HepG2 (cell line): ENCODE results near the gene FBXW12. TPM values are rescaled to one million over a fixed set of nuclear protein-coding genes. Genes with fewer than 3 reads are reported as not detected.
A peak's percentile ranks its signal among the peaks of the same experiment; 100 is the strongest.
"Not testable (repeated sequence)": the region's sequence is repeated elsewhere in the genome, so short reads cannot be mapped to it uniquely, and the experiment has no call there.

Experiments
- ATAC-seq: fragments of 200-7000 bp; cut with Tn5 transposase; 3 replicates; pipeline ENCODE4 v1.9.1; 2020; ENCODE audit warnings: mild to moderate bottlenecking, moderate library complexity
- BruUV-seq: library from RNA; stranded (reverse); fragments of 400-500 nt; replicated peaks from 2 replicates; lab custom pipeline; 2021; lab: Mats Ljungman, UMichigan
- CTCF ChIA-PET: fragments of 300-600 bp; formaldehyde crosslinking; extraction: SDS; loops from one replicate; lab custom pipeline; 2021; ENCODE audit warnings: low total read pairs, inconsistent platforms, low intra/inter-chr PET ratio; lab: Yijun Ruan, JAX
- POLR2A ChIA-PET: fragments of 350-600 bp; sonication (Branson Sonifier 250); formaldehyde crosslinking; loops from one replicate; lab custom pipeline; 2020; ENCODE audit warnings: antibody characterized with exemption, inconsistent platforms; lab: Yijun Ruan, JAX
- DNase-seq: peaks from one replicate; pipeline ENCODE4 v3.0.0-alpha.2; 2015; ENCODE audit warnings: low spot score
- FAIRE-seq: peaks from 3 replicates; lab custom pipeline; 2011; peaks lifted over from hg19 to GRCh38; lab: Jason Lieb, UNC
- H2AFZ ChIP-seq: one replicate; pipeline ENCODE4 v1.6.1; 2011; ENCODE audit warnings: low read length, inconsistent platforms
- H3K27ac ChIP-seq: fragments of 300-600 bp; 3 replicates; pipeline ENCODE4 v1.8.0; 2011; ENCODE audit warnings: mixed run types, mild to moderate bottlenecking, mixed read lengths, low read length, inconsistent platforms; ENCODE audit not compliant: insufficient read depth; ENCODE audit errors: extremely low read length
- H3K27me3 ChIP-seq, 2 experiments: fragments of 200-600 bp in 1 of 2; 2 replicates in 1 of 2; 3 replicates in 1 of 2; pipeline versions ENCODE4 v1.6.0 to v1.8.0; 2011; ENCODE audit warnings: low read length in 2 of 2, mild to moderate bottlenecking in 2 of 2, moderate library complexity in 2 of 2, inconsistent platforms in 1 of 2; ENCODE audit not compliant: insufficient read depth in 2 of 2, control insufficient read depth in 1 of 2
- H3K36me3 ChIP-seq, 2 experiments: fragments of 200-600 bp in 1 of 2; replicated peaks in 1 of 2; 2 replicates in 1 of 2; 3 replicates in 1 of 2; pipeline versions ENCODE4 v1.5.1 to v1.8.0; 2011; ENCODE audit warnings: low read length in 2 of 2, inconsistent platforms in 1 of 2; ENCODE audit not compliant: insufficient read depth in 2 of 2, control insufficient read depth in 1 of 2
- H3K4me1 ChIP-seq: 2 replicates; pipeline ENCODE4 v1.5.1; 2012; ENCODE audit warnings: low read length, inconsistent platforms; ENCODE audit not compliant: insufficient read depth
- H3K4me2 ChIP-seq: 2 replicates; pipeline ENCODE4 v1.6.0; 2011; ENCODE audit warnings: low read depth, low read length, inconsistent platforms
- H3K4me3 ChIP-seq, 3 experiments: fragments of 200-600 bp in 1 of 3; sonication (generic), shearing (Covaris generic) in 1 of 3; replicated peaks in 1 of 3; 2 replicates each; pipeline ENCODE4 v1.5.1; 2011 to 2016; ENCODE audit warnings: low read length in 3 of 3, inconsistent platforms in 2 of 3, low read depth in 2 of 3, mild to moderate bottlenecking in 2 of 3, control low read depth in 1 of 3, mixed read lengths in 1 of 3; ENCODE audit not compliant: insufficient read depth in 1 of 3
- H3K79me2 ChIP-seq: one replicate; pipeline ENCODE4 v1.6.1; 2011; ENCODE audit warnings: low read length, inconsistent platforms; ENCODE audit not compliant: insufficient read depth
- H3K9ac ChIP-seq: 2 replicates; pipeline ENCODE4 v1.6.0; 2011; ENCODE audit warnings: mild to moderate bottlenecking, low read depth, low read length, inconsistent platforms; ENCODE audit not compliant: insufficient read depth
- H3K9me3 ChIP-seq: 2 replicates; pipeline ENCODE4 v1.5.1; 2012; ENCODE audit warnings: mild to moderate bottlenecking, low read length
- H4K20me1 ChIP-seq: 2 replicates; pipeline ENCODE4 v1.6.0; 2011; ENCODE audit warnings: inconsistent platforms, mild to moderate bottlenecking, low read length, moderate library complexity; ENCODE audit not compliant: insufficient read depth
- AGO2 ChIP-seq: fragments of 200-400 bp; formaldehyde crosslinking; optimal IDR thresholded peaks from 2 replicates; pipeline ENCODE3; 2017; ENCODE audit warnings: mild to moderate bottlenecking, low read depth, low read length, moderate library complexity
- AKAP8 ChIP-seq: sonication (generic); formaldehyde crosslinking; IDR thresholded peaks from 2 replicates; pipeline ENCODE4 v1.5.1; 2020; ENCODE audit warnings: mild to moderate bottlenecking, missing genetic modification reagents
- FOSL2 ChIP-seq: sonication (generic); formaldehyde crosslinking; IDR thresholded peaks from 2 replicates; pipeline ENCODE4 v1.4.0; 2020; ENCODE audit warnings: missing genetic modification reagents
- HNRNPLL ChIP-seq: fragments of 200-400 bp; formaldehyde crosslinking; IDR thresholded peaks from 2 replicates; pipeline ENCODE4 v1.6.1; 2017; ENCODE audit warnings: mild to moderate bottlenecking, low read depth, low read length; ENCODE audit not compliant: poor library complexity, severe bottlenecking
- POLR2AphosphoS5 ChIP-seq: IDR thresholded peaks from 2 replicates; pipeline ENCODE4 v1.6.1; 2012; ENCODE audit warnings: low read depth, low read length
- SMYD3 ChIP-seq: sonication (generic); formaldehyde crosslinking; IDR thresholded peaks from 2 replicates; pipeline ENCODE4 v1.8.1; 2023; ENCODE audit warnings: mild to moderate bottlenecking, missing genetic modification reagents
- ZBTB33 ChIP-seq: sonication (generic); formaldehyde crosslinking; IDR thresholded peaks from 2 replicates; pipeline ENCODE4 v1.4.0; 2020; ENCODE audit warnings: missing genetic modification reagents
- ZNF552 ChIP-seq: sonication (generic); formaldehyde crosslinking; IDR thresholded peaks from 2 replicates; pipeline ENCODE4 v1.9.0; 2022; ENCODE audit warnings: missing genetic modification reagents, mild to moderate bottlenecking, borderline replicate concordance
- ZNF687 ChIP-seq: sonication (generic); formaldehyde crosslinking; IDR thresholded peaks from 2 replicates; pipeline ENCODE4 v1.5.1; 2020; ENCODE audit warnings: mild to moderate bottlenecking, missing genetic modification reagents, moderate library complexity
- ZNF75D ChIP-seq: sonication (generic); formaldehyde crosslinking; IDR thresholded peaks from 2 replicates; pipeline ENCODE4 v1.8.1; 2023; ENCODE audit warnings: missing genetic modification reagents, mild to moderate bottlenecking, borderline replicate concordance
- WGBS: methylation state at CpG from one replicate; pipeline ENCODE4 v1.1.6; 2017; ENCODE audit warnings: low lambda C conversion rate; 5-methylcytosine and 5-hydroxymethylcytosine counted together
- in situ Hi-C: cut with HindIII; loops from 2 replicates; pipeline ENCODE4 v1.10.0; 2017; ENCODE audit warnings: low pct_unique_long_range_greater_than_20kb; ENCODE audit not compliant: extremely low pct_ligation_motif_present
- intact Hi-C: fragments of 100-400 bp; cut with micrococcal nuclease; formaldehyde crosslinking; loops from one replicate; pipeline ENCODE4 v1.10.0; 2022; ENCODE audit not compliant: unreplicated experiment
- polyA plus RNA-seq, 8 experiments: library from polyadenylated mRNA; depleted of rRNA in 3 of 8; stranded (reverse) in 7 of 8; unstranded in 1 of 8; fragments of >200 nt; fragmentation: Illumina TruSeq in 4 of 8; extraction: Trizol in 4 of 8; gene quantifications; 2 replicates each; pipeline versions ENCODE4 v1.2.1 to v1.2.3, GENCODE V29; 2011 to 2016; ENCODE audit warnings: low read depth in 4 of 8, missing spikeins in 1 of 8, mixed read lengths in 1 of 8; ENCODE audit not compliant: insufficient read depth in 1 of 8
- total RNA-seq, 5 experiments: library from RNA; depleted of rRNA; stranded (reverse); fragments of >200 nt; fragmentation: Illumina TruSeq; extraction: Trizol; gene quantifications; 2 replicates each; pipeline ENCODE4 v1.2.3, GENCODE V29; 2016; ENCODE audit warnings: low read depth in 1 of 5

FBXW12 gene
- total and polyA plus RNA-seq, 2 of the 13 experiments (the other 11 are each of a cell fraction or from before 2014, with no cell fraction given): not detected

GRCh38 chr3:48401434-48401901 lies 29.4 kb downstream of the FBXW12 start:
- CTCF ChIA-PET: interaction anchor here (1.3 to 4.8 kb wide), 3 partner anchors 33 to 127 kb away, joined by 5 to 117 read pairs (median 9); partner anchors contain the start of genes CCDC51 and TMA7
- not testable (repeated sequence) for ATAC-seq, H3K79me2 ChIP-seq, H3K4me2 ChIP-seq, H3K9ac ChIP-seq, H2AFZ ChIP-seq, H3K9me3 ChIP-seq, H3K4me3 ChIP-seq, H3K27ac ChIP-seq, DNase-seq, H4K20me1 ChIP-seq, BruUV-seq, H3K27me3 ChIP-seq, FAIRE-seq
- intact Hi-C loops (loop anchor here (1.0 to 2.0 kb wide), 2 partner anchors 35 to 127 kb away; no protein-coding TSS in a partner anchor), in situ Hi-C loops (loop anchor here (5.0 kb wide), 1 partner anchor 36 kb away; no protein-coding TSS in a partner anchor)
- Histone ChIP-seq H3K4me1 (peaks cover 17% of the 10 kb centered on the region), H3K36me3 (peaks cover 26 to 32% of the 10 kb centered on the region in 2 experiments; a peak in 4 of 5 replicates)
- WGBS: 100% methylated on average over 12 of the region's 12 CpGs
- POLR2A ChIA-PET: interaction anchor here (0.9 to 4.0 kb wide), 7 partner anchors 18 to 45 kb away, joined by 3 to 71 read pairs (median 22); partner anchors contain the start of genes CCDC51, PLXNB1 and TMA7

- TF ChIP-seq FOSL2 (CRISPR knock-in tag) (0 out of 2 replicates have a peak, but pooled peaks have one; percentile 9), AKAP8 (CRISPR knock-in tag) (peak; percentile 68; the same call in 1 of the 2 replicates), HNRNPLL (no peak), ZNF552 (CRISPR knock-in tag) (no peak), AGO2 (peak; percentile 27), ZBTB33 (CRISPR knock-in tag) (peak; percentile 41; the same call in 1 of the 2 replicates), POLR2AphosphoS5 (peak; percentile 41), ZNF687 (CRISPR knock-in tag) (peak; percentile 17; the same call in 1 of the 2 replicates), ZNF75D (CRISPR knock-in tag) (no peak), SMYD3 (no peak)
- Histone ChIP-seq H3K9ac (no peak overlapping the region), H3K4me3 (no peak overlapping the region), H3K27ac (no peak overlapping the region), H3K79me2 (no peaks in the 10 kb centered on the region), H3K36me3 (peaks cover 34 to 41% of the 10 kb centered on the region in 2 experiments; a peak in 4 of 5 replicates), H3K4me1 (peaks cover 17% of the 10 kb centered on the region), H3K27me3 (no peaks in the 10 kb centered on the region), H2AFZ (no peak overlapping the region), H3K9me3 (no peaks in the 10 kb centered on the region), H4K20me1 (peaks cover 4% of the 10 kb centered on the region; the same call in 1 of the 2 replicates), H3K4me2 (no peak overlapping the region)
- intact Hi-C loops: no loop called here
- ChIA-PET CTCF (interaction anchor here (4.8 kb wide), 1 partner anchor 32 kb away, joined by 117 read pairs; no protein-coding TSS in a partner anchor), POLR2A (interaction anchor here (0.8 to 3.4 kb wide), 5 partner anchors 19 to 38 kb away, joined by 3 to 71 read pairs (median 22); partner anchors contain the start of genes CCDC51, PLXNB1 and TMA7)
- ATAC-seq (no peak), FAIRE-seq (no peak), DNase-seq (no peak)
- BruUV-seq: no TSS peak
- WGBS: 93% methylated on average over 6 of the region's 8 CpGs
- in situ Hi-C loops: loop anchor here (5.0 kb wide), 1 partner anchor 35 kb away; no protein-coding TSS in a partner anchor
Observed at GRCh38 chr3:48402281-48402732, 30.3 kb downstream of the FBXW12 start.
